Measurements from ENCODE around the gene NODAL.

DNA sequence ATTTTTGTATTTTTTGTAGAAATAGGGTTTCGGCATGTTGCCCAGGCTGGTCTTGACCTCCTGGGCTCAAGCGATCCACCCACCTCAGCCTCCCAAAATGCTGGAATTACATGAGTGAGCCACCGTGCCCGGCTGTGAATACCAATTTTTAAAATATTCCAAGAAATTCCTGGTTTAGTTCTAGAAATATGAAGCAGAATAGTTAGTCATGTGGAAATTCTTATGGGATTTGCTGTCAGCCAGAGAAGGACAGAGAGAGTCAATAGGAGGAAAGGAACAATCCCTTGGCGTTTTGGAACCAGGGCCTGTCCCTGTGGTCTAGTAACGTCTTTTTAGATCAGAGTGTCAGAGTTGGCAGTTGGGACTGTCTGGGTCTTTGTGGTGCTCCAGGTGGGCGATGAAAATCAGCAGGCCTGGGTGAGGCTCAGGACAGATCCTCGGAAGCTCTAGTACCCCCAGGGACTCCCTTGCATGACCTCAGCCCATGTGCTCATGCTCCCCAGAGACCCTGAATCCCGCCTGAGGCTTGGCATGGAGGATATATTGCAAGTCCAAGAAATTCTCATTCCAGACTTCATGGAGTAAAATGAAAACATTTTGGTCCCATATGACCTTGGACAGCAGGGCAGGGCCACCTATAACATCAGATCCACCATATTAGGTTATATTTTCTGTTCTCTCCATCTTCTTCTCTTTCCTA lies 7.8 kb downstream of the NODAL start:
- TF ChIP-seq EZH2phosphoT487 (IDR thresholded peaks at IDR 0.05; ENCODE audit: insufficient read depth, low read depth), result no peak
- TF ChIP-seq EZH2 (IDR thresholded peaks at IDR 0.05; ENCODE audit: insufficient read depth, poor library complexity, severe bottlenecking), result no peak

Measured in GM23248 (cell line).